ENCODE results near the gene TMEM167A.

DNA sequence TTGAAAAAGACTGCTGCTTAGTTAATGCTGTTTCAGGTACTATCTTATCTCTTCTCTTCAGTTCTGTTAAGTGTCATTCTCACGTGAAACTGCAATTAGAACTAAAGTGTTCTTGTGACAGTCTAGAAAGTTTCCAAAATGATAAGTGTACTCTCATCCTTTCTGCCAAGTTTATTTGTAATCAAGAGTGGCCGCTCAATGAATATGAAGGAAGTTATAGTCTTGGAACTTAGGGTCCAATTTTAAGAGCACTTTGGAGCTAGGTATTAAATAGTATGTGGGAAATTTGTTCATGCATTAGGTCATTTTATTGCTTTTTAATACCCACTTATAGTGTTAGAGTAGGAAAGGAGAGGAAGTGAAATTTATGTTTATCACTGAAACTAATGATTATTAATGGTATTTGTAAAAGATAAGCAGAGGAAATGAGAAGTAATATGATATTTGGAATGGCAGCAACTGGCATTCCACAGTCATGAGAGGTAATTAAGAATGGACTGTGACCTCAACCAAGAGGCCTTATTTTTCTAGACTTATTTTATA, 20.6 kb upstream of the TMEM167A start:
- no peak for TF ChIP-seq POLR2AphosphoS5 (IDR thresholded peaks at IDR 0.05; ENCODE audit: low read depth)
- TF ChIP-seq, protein P1, sequence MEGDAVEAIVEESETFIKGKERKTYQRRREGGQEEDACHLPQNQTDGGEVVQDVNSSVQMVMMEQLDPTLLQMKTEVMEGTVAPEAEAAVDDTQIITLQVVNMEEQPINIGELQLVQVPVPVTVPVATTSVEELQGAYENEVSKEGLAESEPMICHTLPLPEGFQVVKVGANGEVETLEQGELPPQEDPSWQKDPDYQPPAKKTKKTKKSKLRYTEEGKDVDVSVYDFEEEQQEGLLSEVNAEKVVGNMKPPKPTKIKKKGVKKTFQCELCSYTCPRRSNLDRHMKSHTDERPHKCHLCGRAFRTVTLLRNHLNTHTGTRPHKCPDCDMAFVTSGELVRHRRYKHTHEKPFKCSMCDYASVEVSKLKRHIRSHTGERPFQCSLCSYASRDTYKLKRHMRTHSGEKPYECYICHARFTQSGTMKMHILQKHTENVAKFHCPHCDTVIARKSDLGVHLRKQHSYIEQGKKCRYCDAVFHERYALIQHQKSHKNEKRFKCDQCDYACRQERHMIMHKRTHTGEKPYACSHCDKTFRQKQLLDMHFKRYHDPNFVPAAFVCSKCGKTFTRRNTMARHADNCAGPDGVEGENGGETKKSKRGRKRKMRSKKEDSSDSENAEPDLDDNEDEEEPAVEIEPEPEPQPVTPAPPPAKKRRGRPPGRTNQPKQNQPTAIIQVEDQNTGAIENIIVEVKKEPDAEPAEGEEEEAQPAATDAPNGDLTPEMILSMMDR (IDR thresholded peaks at IDR 0.05; ENCODE audit: insufficient read depth, low read length), result no peak
